22Rv1 (cell line): ENCODE results near the gene PIK3R3.

Experiments
- CTCF ChIP-seq: fragments of 450-650 bp; IDR thresholded peaks from 2 replicates; pipeline ENCODE4 v1.5.1; 2017; ENCODE audit warnings: mild to moderate bottlenecking
- ZFX ChIP-seq: fragments of 450-650 bp; IDR thresholded peaks from 2 replicates; pipeline ENCODE4 v1.6.1; 2017; ENCODE audit warnings: antibody characterized with exemption, borderline replicate concordance

- no peak for TF ChIP-seq CTCF
- no peak for TF ChIP-seq ZFX
Observed at GRCh38 chr1:46011121-46011695, 121.2 kb downstream of the PIK3R3 start.
